ENCODE data around the gene URAD. TPM values are rescaled to one million over a fixed set of nuclear protein-coding genes. Genes with fewer than 3 reads are reported as not detected.

The URAD gene
- total RNA-seq, 2 donors from 2014 or later, result not detected

DNA sequence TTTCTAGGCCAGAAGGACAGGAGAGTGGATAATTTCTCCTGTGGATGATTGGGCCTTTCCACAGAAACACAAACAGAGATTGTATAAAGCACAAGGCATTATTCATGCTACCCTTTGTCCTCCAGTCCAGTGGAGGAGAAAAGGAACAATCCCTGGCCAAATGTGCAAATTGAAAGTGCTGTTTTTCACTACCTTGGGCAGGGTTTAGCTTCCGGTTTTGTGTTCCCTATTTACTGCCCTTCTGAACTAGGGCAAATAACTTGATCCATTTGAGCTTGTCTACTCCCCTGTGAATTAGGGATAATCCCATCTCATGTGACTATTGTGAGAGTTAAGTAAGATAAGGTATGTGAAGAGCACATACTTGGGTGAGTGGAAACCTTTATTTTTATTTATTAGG, 55.4 kb downstream of the URAD start:
- Histone ChIP-seq H3K27ac (no peak overlapping the region), H3K36me3 (no peaks in the 10 kb centered on the region), H3K4me3 (no peak overlapping the region), H3K9me3 (no peaks in the 10 kb centered on the region), H3K4me1 (no peaks in the 10 kb centered on the region), H3K27me3 (peaks cover 13 to 15% of the 10 kb centered on the region in 2 donors)
- DNase-seq (ENCODE audit: low spot score), result no peak
- TF ChIP-seq, protein P1, sequence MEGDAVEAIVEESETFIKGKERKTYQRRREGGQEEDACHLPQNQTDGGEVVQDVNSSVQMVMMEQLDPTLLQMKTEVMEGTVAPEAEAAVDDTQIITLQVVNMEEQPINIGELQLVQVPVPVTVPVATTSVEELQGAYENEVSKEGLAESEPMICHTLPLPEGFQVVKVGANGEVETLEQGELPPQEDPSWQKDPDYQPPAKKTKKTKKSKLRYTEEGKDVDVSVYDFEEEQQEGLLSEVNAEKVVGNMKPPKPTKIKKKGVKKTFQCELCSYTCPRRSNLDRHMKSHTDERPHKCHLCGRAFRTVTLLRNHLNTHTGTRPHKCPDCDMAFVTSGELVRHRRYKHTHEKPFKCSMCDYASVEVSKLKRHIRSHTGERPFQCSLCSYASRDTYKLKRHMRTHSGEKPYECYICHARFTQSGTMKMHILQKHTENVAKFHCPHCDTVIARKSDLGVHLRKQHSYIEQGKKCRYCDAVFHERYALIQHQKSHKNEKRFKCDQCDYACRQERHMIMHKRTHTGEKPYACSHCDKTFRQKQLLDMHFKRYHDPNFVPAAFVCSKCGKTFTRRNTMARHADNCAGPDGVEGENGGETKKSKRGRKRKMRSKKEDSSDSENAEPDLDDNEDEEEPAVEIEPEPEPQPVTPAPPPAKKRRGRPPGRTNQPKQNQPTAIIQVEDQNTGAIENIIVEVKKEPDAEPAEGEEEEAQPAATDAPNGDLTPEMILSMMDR (IDR thresholded peaks at IDR 0.05), result no peak

DNA sequence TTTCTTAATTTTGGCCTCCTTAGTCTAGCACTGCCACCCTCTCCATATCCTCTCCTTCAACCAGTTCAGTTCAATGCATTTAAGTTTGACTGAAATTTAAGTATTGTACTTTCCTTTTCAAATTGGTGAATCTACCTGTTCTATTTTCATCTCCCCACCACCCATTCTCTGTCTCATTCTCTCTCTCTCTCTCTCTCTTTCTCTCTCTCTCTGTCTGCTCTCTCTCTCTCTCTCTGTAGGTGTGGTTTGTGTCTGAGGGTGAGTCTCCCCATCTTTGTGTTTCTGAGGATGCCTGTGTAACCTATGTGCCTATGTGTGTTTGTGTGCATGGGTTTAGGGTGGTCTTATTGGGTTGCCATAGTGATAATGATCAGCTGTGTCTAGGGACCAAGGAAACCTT, 58.6 kb downstream of the URAD start:
- H3K27me3 ChIP-seq, result peaks cover 28 to 37% of the 10 kb centered on the region in 2 donors
- H3K27ac ChIP-seq, result no peak overlapping the region

DNA sequence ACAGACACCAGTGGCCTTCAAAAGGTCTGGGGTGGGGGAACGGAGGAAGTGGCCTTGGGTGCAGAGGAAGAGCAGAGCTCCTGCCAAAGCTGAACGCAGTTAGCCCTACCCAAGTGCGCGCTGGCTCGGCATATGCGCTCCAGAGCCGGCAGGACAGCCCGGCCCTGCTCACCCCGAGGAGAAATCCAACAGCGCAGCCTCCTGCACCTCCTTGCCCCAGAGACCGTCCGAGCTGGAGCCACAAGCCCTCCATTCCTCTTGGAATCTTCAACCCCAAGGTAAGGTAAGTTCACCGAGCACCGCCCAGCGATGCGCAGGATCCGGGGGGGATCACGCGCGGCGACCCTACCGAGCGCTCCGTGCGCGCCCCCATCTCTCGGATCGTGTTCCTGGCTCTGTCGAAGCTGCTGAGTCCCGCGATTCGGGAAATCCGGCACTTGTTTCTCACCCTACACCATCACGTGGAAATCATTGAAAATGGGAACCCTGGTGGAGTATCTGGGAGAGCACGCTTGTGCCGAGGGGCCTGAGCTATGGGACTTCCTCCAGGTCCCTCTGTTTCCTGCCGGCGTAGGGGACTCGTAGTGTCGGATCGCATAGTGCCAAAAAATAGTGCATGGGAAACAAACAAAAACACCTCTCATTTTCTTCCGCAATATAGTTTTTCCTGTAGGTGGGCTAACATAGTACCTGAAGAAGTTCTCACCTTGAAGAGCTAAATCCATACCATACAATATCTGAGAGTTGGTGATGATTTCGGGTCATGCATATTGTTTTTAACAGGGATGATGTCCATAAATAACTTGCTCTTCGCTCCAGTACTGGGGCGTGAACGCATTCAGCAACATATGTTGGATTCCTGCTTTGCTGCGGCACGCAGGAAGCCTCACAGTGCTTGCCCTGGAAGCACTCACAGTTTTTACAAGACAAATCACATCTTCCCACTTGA, 59.4 kb downstream of the URAD start:
- Histone ChIP-seq H3K27me3 (peaks cover 31 to 45% of the 10 kb centered on the region in 2 donors), H3K4me1 (no peaks in the 10 kb centered on the region), H3K27ac (no peak overlapping the region), H3K4me3 (no peak overlapping the region), H3K36me3 (no peaks in the 10 kb centered on the region), H3K9me3 (no peaks in the 10 kb centered on the region)
- TF ChIP-seq, protein P1 (IDR thresholded peaks at IDR 0.05), result no peak
- DNase-seq (ENCODE audit: low spot score), result no peak

More for the DNA sequence above, 58.6 kb downstream of the URAD start:
- Histone ChIP-seq H3K9me3 (no peaks in the 10 kb centered on the region), H3K4me1 (no peaks in the 10 kb centered on the region), H3K4me3 (no peak overlapping the region), H3K36me3 (no peaks in the 10 kb centered on the region)
- no peak for DNase-seq (ENCODE audit: low spot score)
- TF ChIP-seq, protein P1 (IDR thresholded peaks at IDR 0.05), result no peak

DNA sequence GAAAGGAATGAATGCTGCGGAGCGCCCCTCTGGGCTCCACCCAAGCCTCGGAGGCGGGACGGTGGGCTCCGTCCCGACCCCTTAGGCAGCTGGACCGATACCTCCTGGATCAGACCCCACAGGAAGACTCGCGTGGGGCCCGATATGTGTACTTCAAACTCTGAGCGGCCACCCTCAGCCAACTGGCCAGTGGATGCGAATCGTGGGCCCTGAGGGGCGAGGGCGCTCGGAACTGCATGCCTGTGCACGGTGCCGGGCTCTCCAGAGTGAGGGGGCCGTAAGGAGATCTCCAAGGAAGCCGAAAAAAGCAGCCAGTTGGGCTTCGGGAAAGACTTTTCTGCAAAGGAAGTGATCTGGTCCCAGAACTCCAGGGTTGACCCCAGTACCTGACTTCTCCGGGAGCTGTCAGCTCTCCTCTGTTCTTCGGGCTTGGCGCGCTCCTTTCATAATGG, 60.1 kb downstream of the URAD start:
- no peak for DNase-seq (ENCODE audit: low spot score)
- Histone ChIP-seq H3K36me3 (no peaks in the 10 kb centered on the region), H3K27ac (no peak overlapping the region), H3K27me3 (peaks cover 35 to 50% of the 10 kb centered on the region in 2 donors), H3K9me3 (no peaks in the 10 kb centered on the region), H3K4me1 (no peaks in the 10 kb centered on the region), H3K4me3 (no peak overlapping the region)
- TF ChIP-seq, protein P1 (IDR thresholded peaks at IDR 0.05), result no peak

Other genes starting within 250 kb of the URAD start
- gene GSX1, start 196.2 kb downstream of the URAD start, total RNA-seq, result not detected
- gene PDX1, start 68.7 kb downstream of the URAD start, total RNA-seq, result not detected
- not detected for gene CDX2, start 19.4 kb downstream of the URAD start, total RNA-seq
- under 1 TPM; 0.12 to 0.26 TPM for gene FLT3, start 111.9 kb upstream of the URAD start, total RNA-seq
- gene PAN3, start 149.9 kb upstream of the URAD start, total RNA-seq, result 10 to 100 TPM in 1 of 2 donors, 1 to 10 TPM in 1; 8.7 to 12.0 TPM